UCSD-AML1 (cell line): ENCODE data around the gene FRAS1.
"Not testable (repeated sequence)": the region's sequence is repeated elsewhere in the genome, so short reads cannot be mapped to it uniquely, and the experiment has no call there.

ENCODE experiments used
- DNase-seq: peaks from one replicate; lab custom pipeline; 2025; ENCODE audit not compliant: unreplicated experiment; lab: John Stamatoyannopoulos, UW

The FRAS1 gene

DNA sequence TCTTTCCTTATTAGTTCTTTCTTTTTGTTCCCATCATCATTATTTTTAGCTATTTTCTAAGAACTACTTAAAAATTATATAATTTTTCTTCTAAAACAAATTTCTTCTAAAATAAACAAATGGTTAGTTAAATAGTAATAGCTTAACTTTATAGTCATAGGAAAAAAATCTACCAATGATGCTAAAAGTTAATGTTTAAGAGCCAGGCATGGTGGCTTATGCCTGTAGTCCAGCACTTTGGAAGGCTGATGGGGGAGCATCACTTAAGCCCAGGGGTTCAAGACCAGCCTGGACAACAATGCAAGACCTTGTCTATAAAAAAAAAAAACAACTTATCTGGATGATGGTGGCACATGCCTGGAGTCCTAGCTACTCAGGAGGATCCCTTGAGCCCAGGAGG is 367.3 kb downstream of the FRAS1 start:
- no peak for DNase-seq

- DNase-seq = no peak
Measured at GRCh38 chr4:78426972-78427371, 369.8 kb downstream of the FRAS1 start.

- no peak for DNase-seq
Measured at GRCh38 chr4:78428996-78429395, 371.9 kb downstream of the FRAS1 start.

DNA sequence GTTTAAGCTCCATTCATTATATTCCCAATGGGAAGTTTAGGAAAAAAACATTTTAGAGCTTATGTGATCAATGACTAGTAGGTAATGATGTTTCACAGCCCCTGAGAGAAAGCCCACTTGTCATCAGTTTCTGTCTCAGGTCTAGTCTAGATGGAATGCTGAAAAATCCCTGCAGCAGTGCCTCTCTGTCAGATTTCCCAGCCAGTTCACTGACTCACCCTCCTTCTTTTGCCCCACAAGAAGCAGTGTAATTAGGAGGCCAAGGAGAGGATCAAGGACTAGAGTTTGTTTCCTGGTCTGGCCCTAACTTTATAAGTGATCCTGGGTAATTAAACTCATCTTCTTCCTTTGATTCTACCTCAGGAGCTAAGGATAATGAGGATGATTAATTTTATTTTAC is 375.8 kb downstream of the FRAS1 start:
- no peak for DNase-seq

GRCh38 chr4:78437608-78438088 is 380.5 kb downstream of the FRAS1 start:
- DNase-seq = no peak

- no peak for DNase-seq
Measured at GRCh38 chr4:78439328-78439727, 382.2 kb downstream of the FRAS1 start.

DNA sequence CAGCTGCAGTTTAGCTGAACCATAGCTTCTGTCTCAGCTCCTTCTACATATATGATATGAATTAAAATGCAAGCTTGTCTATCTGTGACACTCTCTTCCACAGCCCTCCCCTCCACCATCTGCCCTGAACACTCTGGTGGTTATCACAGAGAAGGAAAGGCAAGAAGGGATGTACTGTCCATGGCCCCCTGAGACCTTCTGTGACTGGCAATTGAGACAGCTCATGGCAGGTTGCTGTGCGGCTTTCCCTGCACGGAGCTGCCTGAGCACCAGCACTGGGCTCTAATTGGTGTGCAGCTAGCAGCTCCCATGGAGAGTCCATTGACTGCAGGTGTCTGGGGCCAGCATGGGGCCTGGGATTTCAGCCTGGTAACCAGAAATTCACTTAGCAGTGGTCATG is 384.6 kb downstream of the FRAS1 start:
- DNase-seq = no peak

- no peak for DNase-seq
Measured at GRCh38 chr4:78446619-78447018, 389.5 kb downstream of the FRAS1 start.

GRCh38 chr4:78451407-78451806 is 394.3 kb downstream of the FRAS1 start:
- no peak for DNase-seq

- no peak for DNase-seq
Measured at GRCh38 chr4:78454016-78454415, 396.9 kb downstream of the FRAS1 start.

DNA sequence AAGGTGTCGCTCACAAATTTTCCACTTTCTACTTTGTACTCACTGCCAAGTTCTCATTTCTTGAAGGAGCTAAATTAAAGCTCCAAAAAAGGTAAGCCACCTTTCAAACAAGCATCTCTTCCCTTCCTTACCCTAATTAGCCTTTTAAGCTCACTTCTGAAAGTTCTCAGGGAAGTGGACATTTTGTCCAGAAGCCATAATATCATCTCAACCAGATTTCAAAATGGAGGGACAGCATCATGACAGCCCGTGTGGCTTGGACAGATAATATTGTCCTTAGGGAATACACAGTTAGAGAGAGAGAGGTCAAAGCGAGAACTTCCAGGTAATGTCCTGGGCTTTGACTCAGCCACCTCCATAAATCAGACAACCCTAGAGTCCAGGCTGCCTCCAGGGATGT is 400.6 kb downstream of the FRAS1 start:
- no peak for DNase-seq

DNA sequence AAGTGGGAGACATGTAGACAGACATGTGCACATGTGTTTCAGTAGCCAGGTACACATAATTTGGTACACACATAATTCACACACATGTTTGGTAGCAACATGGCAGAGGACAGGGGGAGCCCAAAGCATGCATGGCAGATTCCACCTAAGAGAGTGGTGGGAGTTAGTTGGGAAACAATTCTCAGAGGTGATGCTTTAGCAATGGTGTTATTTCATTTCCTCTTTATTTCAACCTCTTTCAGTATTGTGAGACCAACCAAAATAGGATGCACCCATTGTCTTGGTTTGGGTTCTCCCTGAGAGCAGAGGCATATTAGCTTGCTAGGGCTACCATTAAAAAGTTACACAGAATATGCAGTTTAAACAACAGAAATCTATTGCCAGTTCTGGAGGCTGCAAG is 402.2 kb downstream of the FRAS1 start:
- no peak for DNase-seq

DNA sequence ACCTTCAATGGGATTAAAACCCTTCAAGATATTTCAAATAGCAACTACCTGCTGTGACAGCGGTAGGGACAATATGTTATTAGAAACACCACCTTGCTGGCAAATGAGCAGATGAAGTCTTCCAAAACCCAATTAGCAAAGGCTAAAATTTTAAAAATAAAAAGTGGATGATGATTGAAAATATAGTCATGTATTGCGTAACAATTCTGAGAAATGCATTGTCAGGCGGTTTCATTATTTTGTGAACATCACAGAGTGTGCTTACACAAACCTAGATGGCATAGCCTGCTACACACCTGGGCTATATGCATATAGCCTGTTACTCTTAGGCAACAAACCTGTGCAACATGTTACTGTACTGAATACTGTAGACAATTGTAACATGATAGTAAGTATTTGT is 403.2 kb downstream of the FRAS1 start:
- DNase-seq = no peak

DNA sequence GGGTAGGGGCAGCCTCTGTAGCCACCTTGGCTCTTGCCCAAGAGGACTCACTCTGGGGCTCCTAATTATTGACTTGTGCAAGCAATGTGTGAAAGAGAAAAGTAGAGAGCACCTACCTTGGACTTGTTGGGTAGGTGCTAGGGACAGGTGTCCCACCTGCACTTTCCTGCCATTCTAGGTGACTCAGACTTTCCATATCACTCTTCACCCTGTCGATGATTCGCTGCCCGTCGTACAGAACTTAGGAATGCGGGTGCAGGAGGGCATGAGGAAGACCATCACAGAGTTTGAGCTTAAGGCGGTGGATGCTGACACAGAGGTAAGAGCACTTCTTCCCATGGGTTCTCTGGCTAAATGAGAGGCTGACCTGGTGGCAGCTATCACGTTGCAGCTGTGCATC is 407.1 kb downstream of the FRAS1 start:
- DNase-seq = no peak

DNA sequence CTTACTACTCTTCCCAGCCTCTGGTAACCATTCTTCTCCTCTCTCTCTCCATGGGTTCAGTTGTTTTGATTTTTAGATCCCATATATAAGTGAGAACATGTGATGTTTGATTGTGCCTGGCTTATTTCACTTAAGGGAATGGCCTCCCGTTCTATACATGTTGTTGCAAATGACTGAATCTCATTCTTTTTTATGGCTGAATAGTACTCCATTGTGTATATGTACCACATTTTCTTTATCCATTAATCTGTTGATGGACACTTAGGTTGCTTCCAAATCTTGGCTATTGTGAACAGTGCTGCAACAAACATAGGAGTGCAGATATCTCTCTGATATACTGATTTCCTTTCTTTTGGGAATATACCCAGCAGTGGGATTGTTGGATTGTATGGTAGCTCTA is 410.1 kb downstream of the FRAS1 start:
- not testable (repeated sequence) for DNase-seq

DNA sequence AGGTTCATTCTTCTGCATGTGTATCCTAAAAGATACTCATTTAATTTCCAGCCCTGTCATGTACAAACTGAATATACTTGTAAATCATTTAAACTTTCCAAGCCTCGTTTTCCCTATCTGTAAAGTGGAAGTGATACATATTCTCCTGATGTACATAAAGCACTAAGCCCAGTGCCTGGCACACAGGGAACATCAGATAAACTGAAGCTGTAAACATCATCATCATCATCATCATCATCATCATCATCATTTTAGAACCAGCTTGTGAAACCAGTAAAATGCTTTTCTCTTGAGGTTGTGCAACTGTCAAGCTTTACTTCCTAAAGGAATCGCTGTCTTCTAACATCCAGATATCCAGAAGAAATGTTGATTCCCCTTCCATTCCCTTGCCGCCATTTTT is 411.1 kb downstream of the FRAS1 start:
- DNase-seq = no peak

DNA sequence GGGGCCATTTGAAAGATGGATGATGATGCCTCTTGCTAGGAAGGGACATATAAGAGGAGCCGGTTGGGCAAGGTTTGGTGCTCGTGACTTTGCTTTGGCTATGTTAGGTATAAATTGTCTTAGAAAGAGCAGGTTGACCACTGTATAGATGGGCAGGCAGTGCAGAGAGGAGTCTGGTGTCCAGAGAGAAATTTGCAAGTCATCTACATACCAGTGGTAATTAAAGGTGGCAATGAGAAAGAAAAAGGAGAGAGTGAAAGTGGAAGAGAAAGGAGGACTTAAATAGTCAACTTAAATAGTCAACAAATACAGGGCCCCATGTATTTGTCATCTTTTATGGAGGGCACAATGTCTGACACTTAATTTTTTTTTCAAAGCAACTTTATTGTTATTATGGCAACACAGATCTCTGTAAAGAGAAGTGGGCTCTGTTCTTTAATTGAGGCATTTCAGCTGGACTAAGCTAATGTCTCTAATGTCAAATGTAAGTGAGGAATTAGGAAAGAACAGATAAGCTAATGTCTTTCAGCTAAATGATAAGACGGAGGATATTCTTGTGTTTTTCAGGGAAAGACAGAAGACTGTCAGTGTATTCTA is 419.1 kb downstream of the FRAS1 start:
- DNase-seq = no peak

DNA sequence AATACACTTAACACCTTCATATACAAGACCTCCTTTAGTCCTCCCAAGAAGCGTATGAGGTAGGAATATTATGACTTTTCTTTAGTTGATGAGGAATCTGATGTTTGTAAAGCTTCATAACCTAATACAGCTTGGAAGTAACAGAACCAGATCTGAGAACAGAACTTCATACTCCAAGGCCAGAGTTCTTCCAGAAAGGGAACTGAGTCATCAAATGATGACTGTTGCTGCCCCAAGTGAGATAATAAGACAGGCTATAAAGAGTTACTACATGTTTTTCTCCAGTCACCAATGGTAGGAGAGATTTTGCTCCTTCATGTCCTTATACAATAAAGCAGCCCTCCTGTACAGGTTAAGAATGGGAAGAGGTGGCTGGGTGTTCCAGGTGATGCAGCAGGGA is 420.2 kb downstream of the FRAS1 start:
- no peak for DNase-seq

DNA sequence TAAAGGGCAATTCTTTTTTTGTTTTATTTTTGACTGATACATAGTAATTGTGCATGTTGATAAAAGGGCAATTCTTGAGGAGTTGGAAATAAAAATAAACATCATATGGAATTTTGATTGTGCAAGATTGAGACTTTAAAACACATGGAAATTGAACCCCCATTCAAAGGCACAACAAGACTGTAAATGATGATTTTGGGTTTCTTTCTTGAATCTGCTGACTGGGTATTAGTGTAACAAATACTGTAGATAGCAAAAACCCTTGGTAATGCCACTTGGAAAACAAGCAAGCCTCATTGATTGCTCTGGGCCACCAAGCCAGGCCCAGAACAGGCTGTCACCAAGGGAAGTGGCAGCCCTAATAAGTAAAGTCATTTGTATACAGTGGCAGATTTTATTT is 421.4 kb downstream of the FRAS1 start:
- no peak for DNase-seq

DNA sequence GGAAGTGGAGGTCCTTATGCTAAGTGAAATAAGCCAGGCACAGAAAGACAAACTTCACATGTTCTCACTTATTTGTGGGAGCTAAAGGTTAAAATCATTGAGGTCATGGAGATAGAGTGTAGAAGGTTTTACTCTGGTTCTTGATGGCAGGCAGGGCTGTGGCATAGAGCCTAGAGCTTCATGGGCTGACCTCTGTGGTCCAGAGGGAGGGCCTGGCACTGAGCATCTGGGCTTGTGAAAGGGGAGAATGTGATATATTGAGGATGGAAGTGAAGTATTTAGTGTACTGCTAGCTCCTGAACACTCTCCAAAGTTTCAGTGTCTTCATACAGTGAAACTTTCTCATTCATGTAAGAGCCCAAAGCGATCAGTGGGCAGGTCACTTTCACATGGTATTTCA is 423.2 kb downstream of the FRAS1 start:
- no peak for DNase-seq

- no peak for DNase-seq
Measured at GRCh38 chr4:78481180-78481579, 424.1 kb downstream of the FRAS1 start.

- DNase-seq = no peak
Measured at GRCh38 chr4:78482281-78482680, 425.2 kb downstream of the FRAS1 start.

- DNase-seq = no peak
Measured at GRCh38 chr4:78483811-78484210, 426.7 kb downstream of the FRAS1 start.

DNA sequence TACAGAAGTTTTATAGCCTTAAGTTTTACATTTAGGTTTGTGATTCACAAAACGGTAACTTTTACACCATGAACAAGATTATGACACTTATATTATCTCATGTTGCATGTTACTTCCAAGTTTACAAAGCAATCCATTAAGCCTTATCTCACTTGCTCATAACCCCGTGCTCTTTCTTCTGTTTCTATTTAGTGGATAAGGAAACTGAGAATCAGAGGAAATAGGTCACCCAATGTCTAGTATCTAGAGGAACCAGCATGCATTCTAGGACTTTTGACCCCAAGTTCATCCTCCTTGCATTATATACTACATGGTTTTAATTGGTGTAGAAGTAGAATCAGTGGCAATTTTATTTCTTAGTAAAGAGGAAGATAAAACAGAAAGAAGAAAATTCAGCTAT is 427.5 kb downstream of the FRAS1 start:
- no peak for DNase-seq
